ENCODE data around the gene DBF4B.

GRCh38 chr17:44768505-44769142 lies 60.2 kb downstream of the DBF4B start:
- TF ChIP-seq ZNF512 (CRISPR knock-in tag; IDR thresholded peaks at IDR 0.05; ENCODE audit: borderline replicate concordance) (no peak), SOX15 (CRISPR knock-in tag; IDR thresholded peaks at IDR 0.05) (no peak), CTCF (IDR thresholded peaks at IDR 0.05) (no peak), ZNF219 (CRISPR knock-in tag; IDR thresholded peaks at IDR 0.05; ENCODE audit: borderline replicate concordance) (no peak), TP53 (CRISPR knock-in tag; IDR thresholded peaks at IDR 0.05) (no peak)
